A549 treated with AZD9567 at 1 μM for 4 hours (cell line): Measurements from ENCODE around the gene NBPF1. TPM values are rescaled to one million over a fixed set of nuclear protein-coding genes. Genes with fewer than 3 reads are reported as not detected.

ENCODE experiments used
- total RNA-seq: library from RNA; stranded (reverse); fragments of 200-300 nt; extraction: Qiagen RNA extraction; gene quantifications from 5 replicates; pipeline ENCODE4 v1.2.3, GENCODE V29; 2022; ENCODE audit not compliant: insufficient read depth

NBPF1 gene
- 13.8 to 26.3 TPM (median 23.6 TPM) in 5 replicates for total RNA-seq

DNA sequence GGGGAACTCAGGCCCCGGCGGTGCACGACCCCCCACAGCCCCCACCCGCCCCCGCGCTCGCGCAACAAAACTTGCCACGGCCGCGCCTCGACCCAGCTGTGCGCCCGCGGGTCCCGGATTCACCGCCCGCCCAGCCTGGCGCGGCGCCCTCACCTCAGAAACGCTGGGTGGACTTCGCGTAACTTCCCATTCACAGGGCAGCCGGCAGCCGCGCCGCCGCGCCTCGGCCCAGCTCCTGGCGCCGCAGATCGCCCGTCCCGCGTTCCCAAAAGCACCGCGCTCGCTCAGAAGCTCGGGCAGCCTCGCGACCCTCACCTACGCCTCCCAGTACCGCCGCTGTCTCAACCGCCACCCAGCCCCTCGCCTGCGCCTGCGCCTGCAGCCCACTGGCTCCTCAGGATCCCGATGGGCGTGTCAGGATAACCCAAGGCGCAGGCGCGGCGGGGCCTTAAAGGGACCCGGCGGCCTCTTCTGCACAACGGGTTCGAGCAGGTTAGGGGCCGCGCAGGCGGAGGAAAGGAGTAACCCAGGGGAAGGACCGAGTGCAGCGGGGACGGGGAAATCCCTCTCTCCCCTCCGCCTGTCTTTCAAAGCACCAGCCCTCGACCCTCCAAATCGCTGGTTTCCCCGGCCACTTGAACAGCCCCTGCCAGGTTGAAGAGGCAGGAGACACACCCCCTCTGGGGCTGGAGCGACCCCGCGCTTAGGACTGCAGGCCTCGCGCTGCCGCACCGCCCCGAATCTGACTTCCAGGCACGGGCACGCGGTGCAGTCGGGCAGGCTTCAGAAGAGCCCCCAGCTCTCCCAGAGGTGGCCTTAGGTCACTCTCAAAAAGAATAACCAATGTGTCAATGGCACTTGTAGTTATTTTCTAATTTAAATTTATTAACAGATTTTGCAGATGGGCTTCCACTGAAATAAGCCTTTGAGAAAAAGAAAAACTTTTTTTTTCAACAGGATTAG lies at the start of gene NBPF1:
Gene NBPF1, minus strand, starts transcription at position 380 of the 963 bp plus-strand sequence.

DNA sequence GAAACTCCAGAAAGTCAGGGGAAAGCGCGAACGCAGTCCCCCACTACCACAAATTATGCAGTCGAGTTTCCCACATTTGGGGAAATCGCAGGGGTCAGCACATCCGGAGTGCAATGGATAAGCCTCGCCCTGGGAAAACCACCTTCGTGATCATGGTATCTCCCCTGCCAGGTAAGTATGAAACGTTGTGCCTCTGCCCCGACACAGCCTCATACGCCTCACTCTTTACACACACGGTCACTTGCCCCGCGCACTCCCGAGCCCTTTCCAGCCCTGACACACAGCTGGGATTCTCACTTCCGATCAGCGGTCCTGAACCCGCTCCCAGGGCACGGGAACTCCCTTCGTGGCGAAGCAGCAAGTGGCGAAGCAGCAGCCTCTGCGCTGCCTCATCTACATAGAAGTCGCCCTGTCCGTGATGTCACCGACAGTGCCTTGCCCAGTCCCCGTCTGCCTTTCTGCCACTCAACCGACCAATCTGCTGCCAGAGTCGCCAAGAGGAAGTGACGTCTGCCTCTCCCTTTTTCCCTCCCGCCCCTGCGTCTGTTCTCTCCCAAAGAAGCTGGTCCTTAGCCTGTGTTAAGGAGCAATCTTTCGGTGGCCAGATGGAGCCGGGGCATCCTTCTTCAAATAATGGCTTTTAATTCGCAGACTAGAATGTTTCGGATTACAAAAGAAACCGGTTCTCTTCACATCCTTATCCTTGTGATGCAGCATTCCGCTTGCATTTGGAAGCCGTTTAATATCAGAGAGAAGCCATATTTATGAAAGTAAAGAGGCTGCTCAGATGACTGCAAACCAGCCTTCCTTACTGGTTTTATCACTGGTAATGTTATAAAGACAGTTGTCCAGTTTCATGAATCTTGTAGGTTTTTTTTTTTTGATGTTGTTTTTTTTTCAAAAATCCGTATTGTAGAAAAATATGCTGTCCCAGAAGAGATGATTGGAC lies 99.0 kb downstream of the NBPF1 start, which contains the start of gene RNU1-1:
Gene RNU1-1, minus strand, starts transcription at position 179 of the 949 bp plus-strand sequence.

Other genes starting within 250 kb of the NBPF1 start
- 90.1 to 98.0 TPM (median 90.9 TPM) in 5 replicates for gene SZRD1, start 246.3 kb downstream of the NBPF1 start, total RNA-seq
- 0.08 to 0.11 TPM (median 0.09 TPM) in 3 of 5 replicates, not detected in the others for gene SPATA21, start 176.1 kb downstream of the NBPF1 start, total RNA-seq
- gene NECAP2, start 172.8 kb downstream of the NBPF1 start, total RNA-seq, result 38.3 to 48.5 TPM (median 39.9 TPM) in 5 replicates
- 4.3 TPM in 1 of 5 replicates, not detected in the others for gene RNU1-1, start 99.3 kb downstream of the NBPF1 start, total RNA-seq
- gene RNU1-3, start 53.4 kb upstream of the NBPF1 start, total RNA-seq, result 4.3 TPM in 1 of 5 replicates, not detected in the others
- gene RNU1-4, start 127.0 kb upstream of the NBPF1 start, total RNA-seq, result 4.3 TPM in 1 of 5 replicates, not detected in the others